HG02588 (cell line): ENCODE results near the gene CD1E.
"Not testable (repeated sequence)": the region's sequence is repeated elsewhere in the genome, so short reads cannot be mapped to it uniquely, and the experiment has no call there.

Source experiments
- ATAC-seq: cut with Tn5 transposase; IDR thresholded peaks from one replicate; pipeline ENCODE4 v1.9.1; 2021; ENCODE audit warnings: mild to moderate bottlenecking, moderate library complexity; ENCODE audit not compliant: unreplicated experiment

Gene CD1E

DNA sequence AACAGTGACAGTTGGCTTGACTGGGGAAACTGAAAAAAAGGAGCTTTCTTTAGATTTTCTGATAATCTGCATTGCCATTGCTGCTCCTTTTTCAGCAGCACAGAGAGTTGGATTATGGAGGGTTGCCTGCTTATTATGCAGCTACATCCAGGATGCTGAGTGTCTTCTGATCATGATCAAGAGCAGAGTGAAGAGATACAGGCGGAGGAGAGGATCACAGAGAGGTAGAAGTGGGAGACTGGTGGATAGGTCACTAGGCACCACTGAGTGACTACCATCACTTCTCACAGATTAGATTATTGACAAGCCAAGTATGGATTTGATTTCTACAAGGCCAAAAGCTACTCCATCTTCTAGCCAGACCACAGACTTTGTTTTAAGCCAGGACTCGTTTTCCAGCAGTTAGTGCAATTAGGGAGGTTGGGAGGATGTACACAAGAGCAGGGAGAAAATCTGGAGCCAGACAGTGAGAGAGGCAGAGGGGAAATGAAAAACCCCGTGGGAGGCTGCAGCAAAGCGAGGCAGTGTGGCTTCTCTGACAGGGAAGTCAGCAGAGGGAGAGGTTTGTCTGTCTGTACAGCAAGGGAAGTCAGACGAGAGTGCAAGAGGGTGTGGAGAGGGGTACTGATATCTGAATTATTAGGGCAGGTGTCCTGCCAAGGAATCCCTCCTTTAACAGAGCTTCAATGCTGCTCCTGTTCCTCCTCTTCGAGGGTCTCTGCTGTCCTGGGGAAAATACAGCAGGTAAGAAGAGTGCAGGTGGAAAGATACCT is at the start of gene CD1E:
Gene CD1E, plus strand, starts transcription at position 592 of the 773 bp plus-strand sequence. Its CDS starts 95 bp downstream, at position 687.
- no peak for ATAC-seq

DNA sequence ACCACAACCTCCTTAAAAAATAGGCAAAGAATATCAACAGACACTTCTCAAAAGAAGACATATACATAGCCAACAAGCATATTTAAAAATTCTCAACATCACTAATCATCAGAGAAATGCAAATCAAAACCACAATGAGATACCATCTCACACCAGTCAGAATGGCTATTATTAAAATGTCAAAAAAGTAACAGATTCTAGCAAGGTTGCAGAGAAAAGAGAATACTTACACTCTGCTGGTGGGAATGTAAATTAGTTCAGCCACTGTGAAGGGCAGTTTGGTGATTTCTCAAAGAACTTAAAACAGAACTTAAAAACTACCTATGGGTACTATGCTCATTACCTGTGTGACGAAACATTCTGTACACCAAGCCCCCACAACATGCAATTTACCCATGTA is 43.1 kb upstream of the CD1E start:
- ATAC-seq = no peak

DNA sequence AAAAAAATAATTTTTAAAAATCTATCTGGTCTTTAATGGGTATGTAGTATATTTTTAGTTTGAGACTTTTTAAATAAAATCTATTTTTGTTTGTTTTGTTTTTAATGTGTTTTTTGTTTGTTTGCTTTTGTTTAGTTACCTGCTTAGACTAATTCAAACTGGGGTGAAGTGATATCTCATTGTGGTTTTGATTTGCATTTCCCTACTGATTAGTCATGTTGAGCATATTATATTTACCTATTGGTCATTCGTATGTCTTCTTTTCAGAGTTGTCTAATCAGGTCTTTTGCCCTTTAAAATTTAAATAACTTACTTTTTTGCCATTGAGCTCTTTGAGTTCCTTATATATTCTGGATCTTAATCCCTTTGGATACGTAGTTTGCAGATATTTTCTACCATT is 42.6 kb upstream of the CD1E start:
- no peak for ATAC-seq

DNA sequence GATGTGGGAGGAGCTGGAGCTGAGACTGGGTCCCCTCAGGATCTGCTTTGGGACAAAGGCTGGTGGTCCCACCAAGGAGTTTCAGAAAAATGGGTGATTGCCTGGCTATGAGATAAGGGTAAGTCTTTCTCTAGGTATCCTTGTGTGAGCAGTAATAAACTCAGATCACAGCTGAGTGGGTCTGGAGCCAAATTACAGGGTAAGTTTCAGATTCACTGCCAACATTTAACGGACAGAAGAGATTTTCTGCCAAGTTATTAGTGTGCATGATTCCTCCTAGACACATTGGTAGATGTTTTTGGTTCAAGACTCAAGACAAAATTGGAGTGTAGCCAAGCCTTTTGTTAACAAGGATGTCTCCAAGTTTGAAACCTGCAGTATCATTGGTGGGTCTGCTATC is 29.8 kb upstream of the CD1E start:
- no peak for ATAC-seq

DNA sequence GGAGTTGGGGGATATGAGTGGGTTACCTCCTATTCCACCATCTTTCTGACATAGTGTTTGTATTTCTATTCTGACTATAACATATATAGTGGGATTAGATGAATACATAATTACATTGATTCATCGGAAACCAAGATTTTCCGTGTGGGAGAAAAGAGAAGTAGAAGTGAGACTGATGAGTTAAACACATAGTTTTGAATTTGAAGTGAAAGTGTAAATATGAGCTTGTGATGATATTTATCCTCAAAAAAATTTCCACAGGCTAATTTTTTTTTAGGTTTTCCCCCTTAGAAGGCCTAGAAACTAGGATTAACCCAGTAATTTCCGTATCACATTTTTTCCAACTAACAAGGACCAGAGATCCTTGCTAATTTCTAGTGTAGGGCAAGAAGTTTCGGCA is 29.3 kb upstream of the CD1E start:
- ATAC-seq = no peak

DNA sequence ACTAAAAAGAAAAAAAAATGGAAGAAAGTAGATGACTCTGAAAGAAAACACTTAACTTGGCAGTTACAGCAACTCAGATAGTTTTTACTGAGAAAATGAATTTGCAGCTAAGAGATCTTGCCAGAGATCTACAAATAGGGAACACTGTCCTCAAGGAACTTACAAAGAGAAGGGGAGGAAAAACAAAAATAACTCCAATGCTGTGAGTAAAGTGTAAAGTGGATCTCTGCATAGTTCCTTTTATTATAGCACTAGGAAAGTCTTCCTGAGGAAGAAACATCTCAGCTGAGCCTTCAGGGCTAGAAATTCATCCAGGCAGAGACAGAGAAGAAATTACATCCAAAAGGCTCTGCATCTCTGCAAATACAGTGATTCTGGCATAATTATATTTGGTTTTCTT is 26.2 kb upstream of the CD1E start:
- no peak for ATAC-seq

DNA sequence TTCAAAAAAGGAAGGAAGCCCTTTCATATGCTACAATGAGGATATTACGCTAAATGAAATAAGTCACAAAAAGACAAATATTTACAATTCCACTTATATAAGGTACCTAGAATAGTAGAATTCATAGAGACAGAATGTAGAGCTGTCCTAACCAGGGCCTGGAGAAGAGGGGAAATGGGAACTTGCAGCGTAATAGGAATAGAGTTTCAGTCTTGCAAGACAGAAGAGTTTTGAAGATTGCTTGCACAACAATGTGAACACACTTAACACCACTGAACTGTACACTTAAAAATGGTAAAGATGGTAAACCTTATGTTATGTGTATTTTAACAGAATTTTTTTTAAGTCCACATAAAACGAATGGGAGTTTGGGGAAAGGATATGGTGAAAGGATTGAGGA is 25.3 kb upstream of the CD1E start:
- no peak for ATAC-seq

DNA sequence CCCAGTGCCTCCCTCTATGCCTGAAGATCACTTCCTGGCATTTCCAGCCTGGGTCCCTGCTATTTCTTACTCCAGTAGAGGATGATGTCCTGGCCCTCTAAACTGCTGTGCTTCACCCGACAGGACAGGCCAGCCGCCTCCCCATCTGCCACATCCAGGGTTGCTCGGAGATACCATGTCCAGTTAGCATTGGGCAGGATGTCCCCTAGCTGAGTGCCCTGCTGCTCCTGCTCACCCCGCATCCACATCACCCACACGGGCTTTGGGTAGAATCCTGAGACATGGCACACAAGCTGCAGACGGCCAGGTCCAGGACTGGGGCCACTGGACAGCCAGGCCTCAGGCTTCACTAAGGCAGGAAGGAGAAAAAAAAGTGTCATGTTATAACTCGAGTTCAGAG is 24.4 kb upstream of the CD1E start:
- ATAC-seq = no peak

DNA sequence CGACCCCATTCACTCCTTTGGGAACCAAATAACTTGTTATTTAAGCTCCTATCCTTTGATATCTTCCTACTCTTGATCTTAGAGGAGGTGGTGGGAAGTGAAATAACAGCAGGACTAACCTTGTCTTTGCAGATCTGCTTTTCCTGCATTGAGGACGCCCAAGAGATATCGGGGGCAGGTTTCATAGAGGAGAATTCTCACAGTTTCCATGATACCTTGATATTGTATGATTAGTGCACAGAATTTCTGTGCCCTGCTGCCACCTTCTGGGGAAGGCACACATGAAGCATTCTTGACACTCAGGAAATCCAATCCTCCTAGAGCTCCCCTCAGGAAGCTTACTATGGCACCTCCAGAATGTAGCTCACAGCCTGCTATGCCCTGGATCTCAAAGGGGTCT is 24.0 kb upstream of the CD1E start:
- no peak for ATAC-seq

DNA sequence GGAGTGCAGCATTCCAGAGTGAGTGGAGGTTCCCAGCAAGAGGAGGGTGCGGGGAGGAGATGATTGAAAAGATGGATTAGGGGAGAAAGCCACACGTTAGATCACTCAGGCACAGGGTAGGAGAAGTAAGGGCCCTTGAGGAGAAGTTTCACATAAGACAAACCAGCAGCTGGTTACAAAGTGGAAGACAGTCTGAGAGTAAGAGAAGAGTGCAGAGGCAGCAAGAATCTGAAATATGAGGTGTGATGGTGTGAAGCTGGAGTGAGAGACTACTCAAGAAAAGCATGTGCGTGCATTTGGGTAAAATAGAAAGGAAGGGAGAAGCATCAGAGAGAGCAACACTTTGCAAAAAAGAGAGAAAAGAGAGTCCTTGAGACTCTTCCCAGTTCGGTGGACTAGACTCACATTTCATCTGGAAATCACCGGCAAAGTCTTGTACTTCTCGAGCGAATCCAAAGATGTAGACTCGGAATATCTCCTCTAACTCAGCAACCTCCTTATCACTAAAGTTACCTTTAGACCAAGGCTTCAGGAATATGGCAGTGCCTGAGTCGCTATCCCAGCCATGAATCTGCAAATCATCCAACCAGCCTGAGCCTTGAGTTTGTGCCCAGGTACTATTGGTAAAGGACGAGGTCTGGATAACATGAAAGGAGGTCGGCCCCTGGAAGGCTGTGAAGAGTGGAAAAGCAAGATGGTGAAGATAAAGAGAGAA is 23.1 kb upstream of the CD1E start:
- no peak for ATAC-seq

DNA sequence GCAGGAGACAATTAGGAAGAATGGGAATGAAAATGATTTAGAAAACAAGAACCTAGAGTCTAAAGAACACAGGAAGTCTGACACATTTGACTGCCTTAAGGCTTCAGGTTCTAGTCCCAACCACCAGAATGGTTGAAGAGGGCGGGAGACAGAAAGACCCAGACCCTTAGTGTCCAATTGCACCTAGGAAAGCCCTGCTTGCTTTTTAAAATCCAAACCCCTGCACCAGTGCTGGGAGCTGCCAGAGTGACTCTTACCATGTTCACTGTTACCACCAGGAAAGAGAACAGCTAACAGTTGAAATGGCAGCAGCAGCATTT is 22.6 kb upstream of the CD1E start:
- no peak for ATAC-seq

DNA sequence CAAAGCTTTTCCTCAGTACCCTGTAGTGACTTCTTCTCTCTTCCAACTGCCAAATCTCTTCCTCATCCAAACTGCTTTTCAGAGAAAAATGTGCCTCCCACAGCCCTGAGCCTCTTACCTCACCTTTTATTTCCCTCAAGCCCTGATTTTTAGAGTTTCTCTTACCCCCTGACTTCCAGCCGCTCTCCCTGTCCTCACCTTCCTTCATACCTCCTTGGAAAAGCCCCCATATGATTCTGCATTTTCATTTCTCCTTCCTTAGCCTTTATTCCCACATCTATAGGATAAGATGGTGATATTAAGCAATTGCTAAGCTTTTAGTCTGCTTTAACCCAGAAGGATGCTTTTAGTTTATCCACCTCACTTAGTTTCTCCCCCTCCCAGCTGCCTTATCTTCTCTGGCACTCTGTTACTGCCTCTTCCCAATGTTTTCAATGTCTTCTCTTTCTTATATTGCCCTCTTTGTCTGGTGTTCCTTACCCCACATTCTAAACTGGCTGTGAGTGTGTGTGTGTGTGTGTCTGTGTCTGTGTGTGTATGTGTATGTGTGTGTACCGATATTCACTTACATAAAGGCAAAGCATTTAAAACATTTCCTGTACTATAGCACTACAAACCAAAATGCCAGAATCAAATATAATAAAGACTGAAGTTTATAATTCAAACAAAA is 22.1 kb upstream of the CD1E start, which contains the start of gene CD1B:
Gene CD1B, minus strand, starts transcription at position 51 of the 670 bp plus-strand sequence. CDS start 108 bp downstream, outside the sequence.
- ATAC-seq = no peak

DNA sequence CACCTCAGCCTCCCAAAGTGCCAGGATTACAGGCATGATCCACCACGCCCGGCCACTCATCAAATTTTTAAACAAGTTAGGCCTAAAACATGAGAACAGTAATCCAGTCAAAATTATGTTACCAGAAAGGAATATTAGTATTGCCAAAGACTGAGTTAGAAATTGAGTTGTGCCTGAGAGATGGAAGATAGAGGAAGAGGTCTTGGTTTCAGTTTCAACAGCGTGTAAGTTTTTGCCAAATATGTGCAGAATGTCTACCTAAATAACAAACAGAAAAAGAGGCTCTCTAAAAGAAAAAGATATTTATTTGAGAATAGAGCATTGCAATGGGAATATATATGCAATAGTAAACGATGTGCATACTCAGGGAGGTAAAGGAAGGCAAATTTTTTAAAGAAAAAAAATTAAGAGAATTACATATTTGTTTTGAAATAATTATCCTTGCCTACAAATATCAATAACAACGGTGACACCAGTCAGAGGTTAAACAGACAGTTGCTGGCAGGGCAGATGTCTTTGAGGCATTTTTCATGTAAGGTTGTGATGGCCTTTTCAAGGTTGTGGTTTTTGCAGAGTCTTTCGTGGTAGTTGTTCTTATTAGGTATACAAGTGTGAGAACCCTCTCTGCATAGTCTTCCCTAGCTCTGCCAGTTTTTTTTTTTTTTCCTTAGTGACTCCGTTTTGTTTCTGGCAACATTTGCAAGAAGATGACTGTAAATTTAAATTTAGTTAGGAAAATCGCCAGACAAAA is 20.1 kb upstream of the CD1E start:
- ATAC-seq = no peak

DNA sequence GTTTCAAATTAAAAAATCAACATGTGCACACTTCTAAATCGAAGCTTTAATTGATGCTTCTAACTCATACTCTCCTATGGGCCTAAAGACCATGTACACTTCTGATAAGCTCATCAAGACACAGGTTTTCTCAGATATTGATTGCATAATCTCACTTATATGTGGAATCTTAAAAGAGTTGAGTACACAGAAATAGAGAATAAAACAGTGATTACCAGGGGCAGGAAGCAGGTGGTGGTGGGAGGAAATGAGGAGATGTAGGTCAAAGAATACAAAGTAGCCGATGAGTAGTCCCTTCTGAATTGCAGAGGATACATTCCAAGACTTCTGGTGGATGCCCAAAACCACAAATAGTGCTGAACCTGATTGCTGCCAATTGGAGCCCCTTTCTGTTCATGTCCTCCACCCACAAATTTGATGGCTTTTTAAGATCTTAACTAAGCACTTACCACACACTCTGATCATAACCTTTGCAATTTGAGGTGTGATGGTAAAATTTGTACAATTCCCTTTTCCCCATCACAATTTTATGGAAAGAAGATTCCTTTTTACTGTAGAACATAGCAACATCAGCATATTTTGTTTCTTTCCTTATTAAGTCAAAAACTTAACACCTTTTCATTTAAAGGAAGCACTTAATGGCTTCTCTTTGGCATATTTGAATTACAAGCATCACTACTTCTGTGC is 19.0 kb upstream of the CD1E start:
- no peak for ATAC-seq

DNA sequence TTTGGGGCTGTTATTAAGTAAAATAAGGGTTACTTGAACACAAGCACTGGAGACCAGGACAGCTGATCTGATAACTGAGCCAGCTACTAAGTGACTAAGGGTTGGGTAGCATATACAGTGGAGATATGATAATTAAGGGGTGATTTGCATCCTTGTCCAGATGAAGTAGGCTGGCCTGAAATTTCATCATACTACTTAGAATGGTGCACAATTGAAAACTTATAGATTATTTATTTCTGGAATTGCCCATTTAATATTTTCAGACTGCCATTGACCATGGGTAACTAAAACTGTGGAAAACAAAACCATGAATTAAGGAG is 18.5 kb upstream of the CD1E start:
- ATAC-seq = no peak

DNA sequence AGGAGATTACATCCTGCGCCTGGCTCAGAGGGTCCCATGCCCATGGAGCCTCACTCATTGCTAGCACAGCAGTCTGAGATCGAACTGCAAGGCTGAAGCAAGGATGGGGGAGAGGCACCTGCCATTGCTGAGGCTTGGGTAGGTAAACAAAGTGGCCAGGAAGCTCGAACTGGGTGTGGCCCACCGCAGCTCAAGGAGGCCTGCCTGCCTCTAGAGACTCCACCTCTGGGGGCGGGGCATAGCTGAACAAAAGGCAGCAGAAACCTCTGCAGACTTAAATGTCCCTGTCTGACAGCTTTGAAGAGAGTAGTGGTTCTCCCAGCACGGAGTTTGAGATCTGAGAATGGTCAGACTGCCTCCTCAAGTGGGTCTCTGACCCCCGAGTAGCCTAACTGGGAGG is 17.3 kb upstream of the CD1E start:
- ATAC-seq = not testable (repeated sequence)

DNA sequence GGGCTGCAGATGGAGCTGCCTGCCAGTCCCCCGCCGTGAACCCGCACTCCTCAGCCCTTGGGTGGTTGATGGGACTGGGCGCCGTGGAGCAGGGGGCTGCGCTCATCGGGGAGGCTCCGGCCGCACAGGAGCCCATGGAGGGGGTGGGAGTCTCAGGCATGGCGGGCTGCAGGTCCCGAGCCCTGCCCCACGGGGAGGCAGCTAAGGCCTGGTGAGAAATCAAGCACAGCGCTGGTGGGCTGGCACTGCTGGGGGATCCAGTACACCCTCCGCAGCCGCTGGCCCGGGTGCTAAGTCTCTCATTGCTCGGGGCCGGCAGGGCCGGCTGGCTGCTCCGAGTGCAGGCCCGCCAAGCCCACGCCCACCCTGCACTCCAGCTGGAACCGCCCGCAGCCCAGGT is 4.7 kb upstream of the CD1E start:
- not testable (repeated sequence) for ATAC-seq

DNA sequence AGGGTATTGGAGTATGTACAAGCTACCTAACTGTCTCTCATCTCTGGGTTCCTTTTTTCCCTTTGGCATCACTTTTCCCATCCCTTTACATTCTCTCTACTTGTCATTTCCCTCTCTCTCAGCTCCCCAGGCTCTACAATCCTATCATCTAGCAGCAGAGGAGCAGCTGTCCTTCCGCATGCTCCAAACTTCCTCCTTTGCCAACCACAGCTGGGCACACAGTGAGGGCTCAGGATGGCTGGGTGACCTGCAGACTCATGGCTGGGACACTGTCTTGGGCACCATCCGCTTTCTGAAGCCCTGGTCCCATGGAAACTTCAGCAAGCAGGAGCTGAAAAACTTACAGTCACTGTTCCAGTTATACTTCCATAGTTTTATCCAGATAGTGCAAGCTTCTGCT is 561 bp downstream of the CD1E start:
- ATAC-seq = no peak

DNA sequence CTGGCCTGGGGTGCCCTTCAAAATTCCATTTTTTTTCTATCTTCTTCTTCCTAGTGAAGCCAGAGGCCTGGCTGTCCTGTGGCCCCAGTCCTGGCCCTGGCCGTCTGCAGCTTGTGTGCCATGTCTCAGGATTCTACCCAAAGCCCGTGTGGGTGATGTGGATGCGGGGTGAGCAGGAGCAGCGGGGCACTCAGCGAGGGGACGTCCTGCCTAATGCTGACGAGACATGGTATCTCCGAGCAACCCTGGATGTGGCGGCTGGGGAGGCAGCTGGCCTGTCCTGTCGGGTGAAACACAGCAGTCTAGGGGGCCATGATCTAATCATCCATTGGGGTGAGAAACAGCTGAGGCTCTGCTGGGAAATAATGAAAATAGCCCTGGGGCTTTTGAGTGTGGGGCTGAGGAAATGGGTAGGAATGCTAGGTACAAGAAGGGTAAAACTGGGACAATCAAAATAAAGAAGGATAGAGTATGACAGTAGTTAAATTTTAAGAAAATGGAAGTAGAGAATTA is 2.1 kb downstream of the CD1E start:
- ATAC-seq = no peak

DNA sequence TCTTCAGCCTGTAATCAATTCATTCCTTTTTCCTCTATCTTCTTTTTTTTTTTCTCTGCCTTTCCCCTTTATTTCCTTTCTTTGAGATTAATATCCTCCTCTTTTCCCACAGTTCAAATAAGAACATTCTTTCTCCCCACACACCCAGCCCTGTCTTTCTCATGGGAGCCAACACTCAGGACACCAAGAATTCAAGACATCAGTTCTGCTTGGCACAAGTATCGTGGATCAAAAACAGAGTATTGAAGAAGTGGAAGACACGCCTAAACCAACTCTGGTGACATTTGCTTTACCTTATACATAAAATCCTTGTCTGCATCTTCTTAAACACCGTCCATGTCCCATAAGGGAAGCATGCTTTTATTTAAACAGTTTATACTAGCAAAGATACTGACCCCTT is 2.9 kb downstream of the CD1E start:
- no peak for ATAC-seq

DNA sequence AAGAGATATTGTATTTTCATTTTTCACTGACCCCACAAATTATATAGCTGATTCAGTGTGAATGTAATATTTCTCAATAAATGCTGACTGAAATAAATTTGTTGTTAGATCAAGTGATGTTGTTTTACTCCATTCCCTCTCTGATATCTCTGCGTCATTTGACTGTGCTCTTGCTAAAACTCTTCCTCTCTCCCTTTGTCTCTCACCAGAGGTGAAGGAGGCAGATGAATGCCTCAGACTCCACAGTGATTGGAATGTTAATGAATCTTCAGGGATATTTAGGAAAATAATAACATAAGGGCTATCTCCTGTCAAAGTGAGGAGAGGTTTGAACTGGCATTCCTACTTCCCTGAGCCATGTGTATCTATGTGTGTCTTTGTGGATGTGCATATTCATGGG is 3.7 kb downstream of the CD1E start:
- ATAC-seq = no peak
